H9 (cell line): ENCODE results near the gene LRSAM1. TPM values are rescaled to one million over a fixed set of nuclear protein-coding genes. Genes with fewer than 3 reads are reported as not detected.

ENCODE experiments used
- DNase-seq: peaks from one replicate; pipeline ENCODE4 v3.0.0-alpha.2; 2017
- H2AFZ ChIP-seq: one replicate; pipeline ENCODE4 v1.6.1; 2013; ENCODE audit warnings: mild to moderate bottlenecking, low read length, control low read depth, moderate library complexity
- H2AK5ac ChIP-seq: 2 replicates; pipeline ENCODE4 v1.6.1; 2013; ENCODE audit warnings: low read length, control low read depth, mixed read lengths; ENCODE audit not compliant: insufficient read length
- H2BK120ac ChIP-seq: one replicate; pipeline ENCODE4 v1.6.1; 2013; ENCODE audit warnings: low read depth, mild to moderate bottlenecking, low read length, control low read depth, inconsistent platforms; ENCODE audit not compliant: poor library complexity, severe bottlenecking
- H2BK12ac ChIP-seq: 2 replicates; pipeline ENCODE4 v1.6.1; 2013; ENCODE audit warnings: low read length, control low read depth, mixed read lengths, low read depth; ENCODE audit not compliant: insufficient read length
- H2BK15ac ChIP-seq: 2 replicates; pipeline ENCODE4 v1.6.1; 2013; ENCODE audit warnings: low read depth, low read length, control low read depth
- H2BK20ac ChIP-seq: one replicate; pipeline ENCODE4 v1.6.1; 2013; ENCODE audit warnings: low read depth, mild to moderate bottlenecking, low read length, control low read depth, inconsistent platforms; ENCODE audit not compliant: poor library complexity, severe bottlenecking
- H2BK5ac ChIP-seq: 2 replicates; pipeline ENCODE4 v1.6.1; 2013; ENCODE audit warnings: low read length, control low read depth, mixed read lengths; ENCODE audit not compliant: insufficient read length
- H3K14ac ChIP-seq: 2 replicates; pipeline ENCODE4 v1.6.1; 2013; ENCODE audit warnings: low read length, control low read depth; ENCODE audit not compliant: insufficient read depth
- H3K18ac ChIP-seq: 2 replicates; pipeline ENCODE4 v1.6.1; 2013; ENCODE audit warnings: low read depth, mild to moderate bottlenecking, mixed read lengths, low read length, control low read depth; ENCODE audit not compliant: insufficient read length
- H3K23ac ChIP-seq: 2 replicates; pipeline ENCODE4 v1.6.1; 2013; ENCODE audit warnings: low read length, control low read depth, mixed read lengths, low read depth; ENCODE audit not compliant: insufficient read length
- H3K23me2 ChIP-seq: 2 replicates; pipeline ENCODE4 v1.6.1; 2013; ENCODE audit warnings: low read depth, mild to moderate bottlenecking, mixed read lengths, low read length, control low read depth; ENCODE audit not compliant: insufficient read length, poor library complexity, severe bottlenecking
- H3K27ac ChIP-seq: 2 replicates; pipeline ENCODE4 v1.5.1; 2013; ENCODE audit warnings: low read length, control low read depth, mixed read lengths, low read depth; ENCODE audit not compliant: insufficient read length
- H3K27me3 ChIP-seq: 2 replicates; pipeline ENCODE4 v1.6.1; 2013; ENCODE audit warnings: low read length, control low read depth, inconsistent platforms; ENCODE audit not compliant: insufficient read depth
- H3K4ac ChIP-seq: 2 replicates; pipeline ENCODE4 v1.6.1; 2013; ENCODE audit warnings: low read depth, mild to moderate bottlenecking, control low read depth, inconsistent platforms, low read length, moderate library complexity
- H3K4me1 ChIP-seq: 2 replicates; pipeline ENCODE4 v1.6.1; 2013; ENCODE audit warnings: low read length, control low read depth, inconsistent platforms; ENCODE audit not compliant: insufficient read depth
- H3K4me2 ChIP-seq: 2 replicates; pipeline ENCODE4 v1.6.1; 2013; ENCODE audit warnings: low read length, control low read depth, mixed read lengths; ENCODE audit not compliant: insufficient read length, insufficient read depth
- H3K56ac ChIP-seq: 2 replicates; pipeline ENCODE4 v1.6.1; 2013; ENCODE audit warnings: low read depth, mild to moderate bottlenecking, mixed read lengths, low read length, control low read depth; ENCODE audit not compliant: insufficient read length
- H3K79me1 ChIP-seq: 2 replicates; pipeline ENCODE4 v1.6.1; 2013; ENCODE audit warnings: low read depth, mild to moderate bottlenecking, moderate library complexity, low read length, control low read depth, inconsistent platforms; ENCODE audit not compliant: insufficient read depth, poor library complexity, severe bottlenecking
- H3K79me2 ChIP-seq: 2 replicates; pipeline ENCODE4 v1.6.1; 2013; ENCODE audit warnings: low read length, control low read depth, inconsistent platforms; ENCODE audit not compliant: insufficient read depth
- H3K9ac ChIP-seq: 2 replicates; pipeline ENCODE4 v1.6.1; 2013; ENCODE audit warnings: low read length, control low read depth, mixed read lengths; ENCODE audit not compliant: insufficient read length; ENCODE audit errors: extremely low read depth
- H3K9me3 ChIP-seq: one replicate; pipeline ENCODE4 v1.6.1; 2013; ENCODE audit warnings: low read depth, low read length, inconsistent platforms; ENCODE audit not compliant: control insufficient read depth
- H3T11ph ChIP-seq: one replicate; pipeline ENCODE4 v1.6.1; 2013; ENCODE audit warnings: mild to moderate bottlenecking, low read length, control low read depth, inconsistent platforms
- H4K20me1 ChIP-seq: one replicate; pipeline ENCODE4 v1.6.1; 2013; ENCODE audit not compliant: control insufficient read depth, insufficient read length, insufficient read depth
- H4K5ac ChIP-seq: 2 replicates; pipeline ENCODE4 v1.6.1; 2013; ENCODE audit warnings: low read depth, mild to moderate bottlenecking, mixed read lengths, low read length, control low read depth; ENCODE audit not compliant: insufficient read length
- H4K8ac ChIP-seq: replicated peaks from 2 replicates; pipeline ENCODE4 v1.6.1; 2013; ENCODE audit warnings: low read length, control low read depth, mixed read lengths, low read depth; ENCODE audit not compliant: insufficient read length
- H4K91ac ChIP-seq: 2 replicates; pipeline ENCODE4 v1.6.1; 2013; ENCODE audit warnings: low read depth, mild to moderate bottlenecking, moderate library complexity, mixed read lengths, low read length, control low read depth; ENCODE audit not compliant: insufficient read length
- H3K27ac Mint-ChIP-seq, 3 experiments: 2 replicates in 2 of 3; 3 replicates in 1 of 3; pipeline ENCODE4 v1.8.0; 2020 to 2021; ENCODE audit warnings: mixed read lengths in 3 of 3, mild to moderate bottlenecking in 1 of 3, moderate library complexity in 1 of 3
- H3K27me3 Mint-ChIP-seq: 2 replicates; pipeline ENCODE4 v1.8.0; 2021; ENCODE audit warnings: low read depth, mild to moderate bottlenecking, moderate library complexity, mixed read lengths
- H3K36me3 Mint-ChIP-seq, 3 experiments: 2 replicates in 2 of 3; 3 replicates in 1 of 3; pipeline ENCODE4 v1.8.0; 2020 to 2021; ENCODE audit warnings: low read depth in 3 of 3, mixed read lengths in 3 of 3; ENCODE audit not compliant: insufficient read depth in 1 of 3
- H3K4me1 Mint-ChIP-seq, 2 experiments: 2 replicates each; pipeline ENCODE4 v1.8.0; 2020; ENCODE audit warnings: mixed read lengths in 2 of 2
- H3K4me3 Mint-ChIP-seq, 2 experiments: 2 replicates in 1 of 2; 3 replicates in 1 of 2; pipeline ENCODE4 v1.8.0; 2020 to 2021; ENCODE audit warnings: mild to moderate bottlenecking in 2 of 2, mixed read lengths in 2 of 2, moderate library complexity in 1 of 2
- H3K9me3 Mint-ChIP-seq, 2 experiments: 2 replicates in 1 of 2; 3 replicates in 1 of 2; pipeline ENCODE4 v1.8.0; 2020; ENCODE audit warnings: mild to moderate bottlenecking in 2 of 2, mixed read lengths in 2 of 2, moderate library complexity in 1 of 2
- WGBS: extraction: QIAGEN DNeasy Blood & Tissue Kit; methylation state at CpG from one replicate; pipeline ENCODE4 v1.1.7; 2013; ENCODE audit warnings: missing lambda C conversion rate, low lambda C conversion rate, mixed read lengths; ENCODE audit not compliant: insufficient read length; ENCODE audit errors: extremely low coverage; 5-methylcytosine and 5-hydroxymethylcytosine counted together
- total RNA-seq: library from RNA; stranded (reverse); gene quantifications from 2 replicates; pipeline ENCODE4 v1.2.1, GENCODE V29; 2021
- TF ChIP-seq, protein P1 (sequence below): fragments of 200-600 bp; sonication (generic); conservative IDR thresholded peaks from 3 replicates; pipeline ENCODE4 v1.8.0; 2021; ENCODE audit warnings: antibody characterized with exemption, mild to moderate bottlenecking

Gene LRSAM1
- total RNA-seq, 1 experiment from 2014 or later: 16.2 TPM

GRCh38 chr9:127473932-127474331 lies 22.6 kb downstream of the LRSAM1 start:
- H3K4ac ChIP-seq: no peak overlapping the region
- no peaks in the 10 kb centered on the region for H4K20me1 ChIP-seq
- no peak overlapping the region for H3K23ac ChIP-seq
- no peak overlapping the region for H2BK120ac ChIP-seq
- no peak overlapping the region for H2BK5ac ChIP-seq
- no CpG with 5 or more reads among the region's 4 CpGs for WGBS
- no peak overlapping the region for H2BK15ac ChIP-seq
- no peak overlapping the region for H2AK5ac ChIP-seq
- H3K27ac ChIP-seq: no peak overlapping the region
- H3K27ac Mint-ChIP-seq: peak overlapping the region in 1 of 3 experiments; percentile 6; a peak in 1 of 7 replicates
- H3K79me1 ChIP-seq: no peaks in the 10 kb centered on the region
- no peak overlapping the region for H3K9ac ChIP-seq
- no peak overlapping the region for H3T11ph ChIP-seq
- TF ChIP-seq, protein P1, sequence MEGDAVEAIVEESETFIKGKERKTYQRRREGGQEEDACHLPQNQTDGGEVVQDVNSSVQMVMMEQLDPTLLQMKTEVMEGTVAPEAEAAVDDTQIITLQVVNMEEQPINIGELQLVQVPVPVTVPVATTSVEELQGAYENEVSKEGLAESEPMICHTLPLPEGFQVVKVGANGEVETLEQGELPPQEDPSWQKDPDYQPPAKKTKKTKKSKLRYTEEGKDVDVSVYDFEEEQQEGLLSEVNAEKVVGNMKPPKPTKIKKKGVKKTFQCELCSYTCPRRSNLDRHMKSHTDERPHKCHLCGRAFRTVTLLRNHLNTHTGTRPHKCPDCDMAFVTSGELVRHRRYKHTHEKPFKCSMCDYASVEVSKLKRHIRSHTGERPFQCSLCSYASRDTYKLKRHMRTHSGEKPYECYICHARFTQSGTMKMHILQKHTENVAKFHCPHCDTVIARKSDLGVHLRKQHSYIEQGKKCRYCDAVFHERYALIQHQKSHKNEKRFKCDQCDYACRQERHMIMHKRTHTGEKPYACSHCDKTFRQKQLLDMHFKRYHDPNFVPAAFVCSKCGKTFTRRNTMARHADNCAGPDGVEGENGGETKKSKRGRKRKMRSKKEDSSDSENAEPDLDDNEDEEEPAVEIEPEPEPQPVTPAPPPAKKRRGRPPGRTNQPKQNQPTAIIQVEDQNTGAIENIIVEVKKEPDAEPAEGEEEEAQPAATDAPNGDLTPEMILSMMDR: no peak
- H3K9me3 ChIP-seq: no peaks in the 10 kb centered on the region
- no peak overlapping the region for H3K4me2 ChIP-seq
- no peak overlapping the region for H4K91ac ChIP-seq
- H2BK12ac ChIP-seq: no peak overlapping the region
- no peak for DNase-seq
- H2AFZ ChIP-seq: no peak overlapping the region
- H3K23me2 ChIP-seq: no peaks in the 10 kb centered on the region
- no peak overlapping the region for H3K14ac ChIP-seq
- no peak overlapping the region for H3K18ac ChIP-seq
- H3K4me1 Mint-ChIP-seq: peaks cover 7 to 9% of the 10 kb centered on the region in 2 experiments; a peak in 3 of 4 replicates
- H3K27me3 ChIP-seq: no peaks in the 10 kb centered on the region
- H3K27me3 Mint-ChIP-seq: no peaks in the 10 kb centered on the region
- no peak overlapping the region for H3K4me3 Mint-ChIP-seq
- no peak overlapping the region for H4K5ac ChIP-seq
- no peaks in the 10 kb centered on the region for H3K4me1 ChIP-seq
- no peak overlapping the region for H3K56ac ChIP-seq
- H2BK20ac ChIP-seq: no peak overlapping the region
- H3K79me2 ChIP-seq: no peaks in the 10 kb centered on the region
- no peaks in the 10 kb centered on the region for H3K9me3 Mint-ChIP-seq
- peaks cover 2 to 31% (median 25%) of the 10 kb centered on the region in 3 experiments; a peak in 6 of 7 replicates for H3K36me3 Mint-ChIP-seq
- H4K8ac ChIP-seq: no peak overlapping the region
